HL-60/S4 treated with retinoic acid at 250 ng/mL for 4 days and 3 days (cell line): ENCODE results near the gene PRKCQ.

Source experiments
- in situ Hi-C: fragments of 300-500 bp; cut with MboI; formaldehyde crosslinking; loops from 2 replicates; pipeline ENCODE4 v1.7.0; 2022; ENCODE audit warnings: low sequenced_read_pairs

The PRKCQ gene

GRCh38 chr10:6579904-6580278, at the start of gene PRKCQ:
Gene PRKCQ, minus strand, starts transcription at chr10:6580276. Its CDS starts 65,141 bp downstream, at chr10:6515135.
- in situ Hi-C loops, result no loop called here

GRCh38 chr10:6625428-6625827, 45.4 kb upstream of the PRKCQ start:
- in situ Hi-C loops, result no loop called here

- in situ Hi-C loops, result no loop called here
These were observed 44.3 kb upstream of the PRKCQ start for GRCh38 chr10:6624392-6624791.

GRCh38 chr10:6622921-6623320, 42.8 kb upstream of the PRKCQ start:
- in situ Hi-C loops, result no loop called here

GRCh38 chr10:6621536-6621935, 41.5 kb upstream of the PRKCQ start:
- in situ Hi-C loops, result no loop called here

GRCh38 chr10:6619660-6620059, 39.6 kb upstream of the PRKCQ start:
- in situ Hi-C loops, result no loop called here

- in situ Hi-C loops, result no loop called here
These were observed 38.3 kb upstream of the PRKCQ start for GRCh38 chr10:6618340-6618739.

- in situ Hi-C loops, result no loop called here
These were observed 37.4 kb upstream of the PRKCQ start for GRCh38 chr10:6617309-6618076.

- in situ Hi-C loops, result no loop called here
These were observed 35.9 kb upstream of the PRKCQ start for GRCh38 chr10:6615971-6616370.

GRCh38 chr10:6612371-6612770, 32.3 kb upstream of the PRKCQ start:
- in situ Hi-C loops, result no loop called here

GRCh38 chr10:6610647-6611046, 30.6 kb upstream of the PRKCQ start:
- in situ Hi-C loops, result no loop called here

- in situ Hi-C loops, result no loop called here
These were observed 29.5 kb upstream of the PRKCQ start for GRCh38 chr10:6609625-6610024.

- in situ Hi-C loops, result no loop called here
These were observed 27.7 kb upstream of the PRKCQ start for GRCh38 chr10:6607778-6608177.

- in situ Hi-C loops, result no loop called here
These were observed 27.1 kb upstream of the PRKCQ start for GRCh38 chr10:6607182-6607581.

- in situ Hi-C loops, result no loop called here
These were observed 23.4 kb upstream of the PRKCQ start for GRCh38 chr10:6603142-6604125.

- in situ Hi-C loops, result no loop called here
These were observed 22.6 kb upstream of the PRKCQ start for GRCh38 chr10:6602700-6603084.

- in situ Hi-C loops, result no loop called here
These were observed 22.1 kb upstream of the PRKCQ start for GRCh38 chr10:6602026-6602699.

- in situ Hi-C loops, result no loop called here
These were observed 21.2 kb upstream of the PRKCQ start for GRCh38 chr10:6601246-6601805.

GRCh38 chr10:6600224-6600987, 20.3 kb upstream of the PRKCQ start:
- in situ Hi-C loops, result no loop called here

GRCh38 chr10:6598679-6599078, 18.6 kb upstream of the PRKCQ start:
- in situ Hi-C loops, result no loop called here
